GM12878 (cell line): Measurements from ENCODE around the gene BRD2. TPM values are rescaled to one million over a fixed set of nuclear protein-coding genes. Genes with fewer than 3 reads are reported as not detected.

Source experiments
- ATAC-seq: fragments of 200-7000 bp; cut with Tn5 transposase; 3 replicates; pipeline ENCODE4 v1.9.1; 2020; ENCODE audit warnings: mild to moderate bottlenecking, moderate library complexity
- BruUV-seq: library from RNA; stranded (reverse); fragments of 400-500 nt; replicated peaks from 2 replicates; lab custom pipeline; 2021; lab: Mats Ljungman, UMichigan
- CTCF ChIA-PET: fragments of 300-600 bp; sonication (Branson Sonifier 250); formaldehyde crosslinking; extraction: SDS; loops from one replicate; lab custom pipeline; 2021; ENCODE audit warnings: inconsistent platforms; lab: Yijun Ruan, JAX
- POLR2A ChIA-PET: fragments of 350-600 bp; formaldehyde crosslinking; extraction: SDS; loops from one replicate; lab custom pipeline; 2021; ENCODE audit warnings: inconsistent platforms; lab: Charles Lee
- RAD21 ChIA-PET: fragments of 300-600 bp; sonication (Branson Sonifier 250); formaldehyde crosslinking; loops from one replicate; lab custom pipeline; 2023; ENCODE audit warnings: antibody characterized with exemption; ENCODE audit not compliant: unreplicated experiment; lab: Charles Lee
- SMC1A ChIA-PET: fragments of 300-600 bp; sonication (Branson Sonifier 250); formaldehyde crosslinking; loops from one replicate; lab custom pipeline; 2023; ENCODE audit not compliant: unreplicated experiment, uncharacterized antibody; lab: Charles Lee
- DNase-seq: peaks from one replicate; pipeline ENCODE4 v3.0.0-alpha.2; 2011; ENCODE audit warnings: low read depth, low spot score
- FAIRE-seq: peaks from 3 replicates; lab custom pipeline; 2011; peaks lifted over from hg19 to GRCh38; lab: Jason Lieb, UNC
- H2AFZ ChIP-seq: 2 replicates; pipeline ENCODE4 v1.6.0; 2011; ENCODE audit warnings: low read depth, low read length, control low read depth; ENCODE audit not compliant: control insufficient read depth
- H3K27ac ChIP-seq: 2 replicates; pipeline ENCODE4 v1.5.1; 2011; ENCODE audit warnings: control low read depth; ENCODE audit not compliant: control insufficient read depth, insufficient read depth
- H3K27me3 ChIP-seq, 2 experiments: replicated peaks in 1 of 2; 2 replicates each; pipeline versions ENCODE4 v1.6.0 to v1.6.1; 2011; ENCODE audit warnings: low read length in 1 of 2; ENCODE audit not compliant: control insufficient read depth in 2 of 2, insufficient read depth in 2 of 2
- H3K36me3 ChIP-seq, 2 experiments: 2 replicates each; pipeline ENCODE4 v1.5.1; 2011; ENCODE audit warnings: low read length in 1 of 2; ENCODE audit not compliant: control insufficient read depth in 2 of 2, insufficient read depth in 2 of 2
- H3K4me1 ChIP-seq: 2 replicates; pipeline ENCODE4 v1.6.1; 2011; ENCODE audit warnings: mild to moderate bottlenecking, low read length, moderate library complexity, mixed read lengths; ENCODE audit not compliant: control insufficient read depth, insufficient read depth
- H3K4me2 ChIP-seq: 2 replicates; pipeline ENCODE4 v1.6.0; 2011; ENCODE audit warnings: control low read depth; ENCODE audit not compliant: control insufficient read depth, insufficient read depth
- H3K4me3 ChIP-seq: fragments of 200-600 bp; sonication (generic); 2 replicates; pipeline ENCODE4 v1.5.1; 2016
- H3K79me2 ChIP-seq: 2 replicates; pipeline ENCODE4 v1.6.0; 2011; ENCODE audit warnings: low read length; ENCODE audit not compliant: control insufficient read depth, insufficient read depth
- H3K9ac ChIP-seq: 2 replicates; pipeline ENCODE4 v1.8.0; 2011; ENCODE audit warnings: low read length, control low read depth, mixed read lengths; ENCODE audit not compliant: control insufficient read depth, insufficient read depth
- H3K9me3 ChIP-seq: replicated peaks from 3 replicates; pipeline ENCODE4 v1.5.1; 2011; ENCODE audit warnings: mild to moderate bottlenecking, low read length; ENCODE audit not compliant: control insufficient read depth, insufficient read depth
- H4K20me1 ChIP-seq: 2 replicates; pipeline ENCODE4 v1.6.0; 2011; ENCODE audit not compliant: control insufficient read depth, insufficient read depth
- BACH1 ChIP-seq: fragments of 450-650 bp; IDR thresholded peaks from 2 replicates; pipeline ENCODE4 v1.6.1; 2017; ENCODE audit warnings: mild to moderate bottlenecking, borderline replicate concordance
- CUX1 ChIP-seq: IDR thresholded peaks from 2 replicates; pipeline ENCODE4 v1.6.1; 2012; ENCODE audit warnings: improper control_type of control experiment, low read depth, low read length; ENCODE audit not compliant: insufficient replicate concordance
- ELK1 ChIP-seq: IDR thresholded peaks from 2 replicates; pipeline ENCODE4 v1.6.1; 2012; ENCODE audit warnings: low read depth, low read length, improper control_type of control experiment
- EZH2 ChIP-seq: IDR thresholded peaks from 2 replicates; pipeline ENCODE4 v1.6.1; 2012; ENCODE audit warnings: low read depth, mild to moderate bottlenecking, control low read depth, inconsistent platforms, low read length, borderline replicate concordance; ENCODE audit not compliant: control insufficient read depth
- KAT2A ChIP-seq: conservative IDR thresholded peaks from 2 replicates; pipeline ENCODE4 v1.6.1; 2011; ENCODE audit warnings: low read depth, low read length; ENCODE audit not compliant: control insufficient read depth
- PAX8 ChIP-seq: fragments of 450-650 bp; IDR thresholded peaks from 2 replicates; pipeline ENCODE4 v1.6.1; 2017; ENCODE audit warnings: mild to moderate bottlenecking, moderate library complexity
- PKNOX1 ChIP-seq: fragments of 450-650 bp; IDR thresholded peaks from 2 replicates; pipeline ENCODE4 v1.6.1; 2016; ENCODE audit warnings: mild to moderate bottlenecking
- PML ChIP-seq: IDR thresholded peaks from 2 replicates; pipeline ENCODE4 v1.6.1; 2012; ENCODE audit warnings: low read length, inconsistent platforms
- RAD21 ChIP-seq: IDR thresholded peaks from 2 replicates; pipeline ENCODE4 v1.6.1; 2011; ENCODE audit warnings: mild to moderate bottlenecking, low read depth, low read length, moderate library complexity; ENCODE audit not compliant: insufficient read depth
- SMC3 ChIP-seq: IDR thresholded peaks from 2 replicates; pipeline ENCODE4 v1.6.1; 2011; ENCODE audit warnings: low read length, improper control_type of control experiment, borderline replicate concordance
- SRF ChIP-seq, 2 experiments: IDR thresholded peaks; 2 replicates each; pipeline ENCODE4 v1.6.1; 2011; ENCODE audit warnings: low read depth in 2 of 2, low read length in 2 of 2, mild to moderate bottlenecking in 1 of 2, moderate library complexity in 1 of 2
- TAF1 ChIP-seq: IDR thresholded peaks from 2 replicates; pipeline ENCODE4 v1.6.1; 2011; ENCODE audit warnings: mild to moderate bottlenecking, low read depth, low read length, borderline replicate concordance
- TBL1XR1 ChIP-seq: IDR thresholded peaks from 2 replicates; pipeline ENCODE4 v1.6.1; 2012; ENCODE audit warnings: low read depth, low read length, improper control_type of control experiment
- WRNIP1 ChIP-seq: IDR thresholded peaks from 2 replicates; pipeline ENCODE4 v1.6.1; 2011; ENCODE audit warnings: low read depth, low read length, improper control_type of control experiment, borderline replicate concordance
- ZNF207 ChIP-seq: fragments of 450-650 bp; IDR thresholded peaks from 2 replicates; pipeline ENCODE4 v1.6.1; 2014; ENCODE audit warnings: antibody characterized with exemption, mild to moderate bottlenecking, borderline replicate concordance
- WGBS: methylation state at CpG from one replicate; pipeline ENCODE4 v1.1.6; 2016; ENCODE audit warnings: low lambda C conversion rate; ENCODE audit not compliant: insufficient replicate concordance, insufficient coverage; ENCODE audit errors: missing lambda C conversion rate; 5-methylcytosine and 5-hydroxymethylcytosine counted together
- in situ Hi-C: fragments of 300-500 bp; cut with MboI; formaldehyde crosslinking; loops from 9 replicates; pipeline ENCODE4 v1.14.3; 2018; ENCODE audit warnings: mixed read lengths
- intact Hi-C: fragments of 100-400 bp; cut with micrococcal nuclease; formaldehyde crosslinking; loops from one replicate; pipeline ENCODE4 v1.14.2; 2022; ENCODE audit not compliant: unreplicated experiment
- polyA plus RNA-seq, 11 experiments: library from polyadenylated mRNA; depleted of rRNA in 4 of 11; unstranded in 6 of 11; stranded (reverse) in 5 of 11; fragments of >200 nt; fragmentation: Nextera tagmentation in 4 of 11; fragmentation: Illumina TruSeq in 1 of 11; extraction: Ambion mirVana in 4 of 11; extraction: Trizol in 1 of 11; gene quantifications; 1 replicate in 1 of 11; 2 replicates in 10 of 11; pipeline versions ENCODE4 v1.2.1 to v1.2.3, GENCODE V29; 2011 to 2016; ENCODE audit warnings: inconsistent platforms in 2 of 11, missing spikeins in 2 of 11, low read depth in 1 of 11
- total RNA-seq, 4 experiments: library from RNA; depleted of rRNA in 3 of 4; stranded (reverse); fragments of >200 nt in 3 of 4; fragmentation: Illumina TruSeq in 1 of 4; extraction: Trizol in 1 of 4; gene quantifications; 2 replicates each; pipeline versions ENCODE4 v1.2.1 to v1.2.3, GENCODE V29; 2013 to 2021

Gene BRD2
- total and polyA plus RNA-seq, 10 of the 15 experiments (the other 5 are each of a cell fraction or from before 2014, with no cell fraction given): 32.2 to 239 (median 139) TPM

GRCh38 chr6:33023536-33023935, 55.1 kb downstream of the BRD2 start:
- Histone ChIP-seq H3K4me3 (no peak overlapping the region), H3K79me2 (no peaks in the 10 kb centered on the region), H3K36me3 (no peaks in the 10 kb centered on the region), H3K4me2 (no peak overlapping the region), H3K9me3 (peaks cover 3% of the 10 kb centered on the region), H4K20me1 (no peaks in the 10 kb centered on the region), H3K27me3 (no peaks in the 10 kb centered on the region), H3K27ac (no peak overlapping the region), H2AFZ (no peak overlapping the region), H3K4me1 (peaks cover 29% of the 10 kb centered on the region), H3K9ac (no peak overlapping the region)
- ChIA-PET RAD21 (interaction anchor here (0.9 kb wide), 1 partner anchor 9 kb away, joined by 4 read pairs; no protein-coding TSS in a partner anchor), POLR2A (interaction anchor here (0.9 kb wide), 1 partner anchor 91 kb away, joined by 3 read pairs; no protein-coding TSS in a partner anchor), CTCF (no interaction called here), SMC1A (interaction anchor here (0.6 to 10.3 kb wide), 3 partner anchors 6 to 48 kb away, joined by 3 to 157 read pairs (median 5); no protein-coding TSS in a partner anchor)
- ATAC-seq (no peak), FAIRE-seq (no peak), DNase-seq (no peak)
- intact Hi-C loops: no loop called here
- no TSS peak for BruUV-seq
- 65% methylated on average over 3 of the region's 3 CpGs for WGBS
- TF ChIP-seq CUX1 (no peak), KAT2A (no peak), SMC3 (no peak), TBL1XR1 (no peak), PML (no peak), PKNOX1 (no peak), BACH1 (no peak), ZNF207 (no peak), SRF (IDR thresholded peaks at IDR 0.05; ENCODE audit: low read depth in 2 of 2, low read length in 2 of 2) (no peak), ELK1 (no peak), PAX8 (no peak), WRNIP1 (no peak), EZH2 (no peak), RAD21 (no peak), TAF1 (no peak)
- in situ Hi-C loops: no loop called here
